K562 (cell line): ENCODE measurements around the gene FBN1. TPM values are rescaled to one million over a fixed set of nuclear protein-coding genes. Genes with fewer than 3 reads are reported as not detected.

ENCODE experiments used
- ATAC-seq: fragments of 200-7000 bp; cut with Tn5 transposase; 3 replicates; pipeline ENCODE4 v1.9.1; 2020; ENCODE audit warnings: moderate library complexity
- BruUV-seq: library from RNA; stranded (reverse); fragments of 400-500 nt; replicated peaks from 2 replicates; lab custom pipeline; 2021; lab: Mats Ljungman, UMichigan
- CTCF ChIA-PET: fragments of 300-600 bp; formaldehyde crosslinking; extraction: SDS; loops from one replicate; lab custom pipeline; 2021; ENCODE audit warnings: low intra/inter-chr PET ratio; lab: Yijun Ruan, JAX
- POLR2A ChIA-PET: fragments of 300-600, 350-650 bp; sonication (Branson Sonifier 250); formaldehyde crosslinking; extraction: SDS; loops from one replicate; lab custom pipeline; 2021; ENCODE audit warnings: antibody characterized with exemption, inconsistent platforms; lab: Yijun Ruan, JAX
- DNase-seq, 4 experiments: peaks; one replicate each; pipeline versions ENCODE4 v3.0.0 to v3.0.0-alpha.2; 2011 to 2018; ENCODE audit warnings: low spot score in 3 of 4, mixed read lengths in 3 of 4; ENCODE audit errors: extremely low read depth in 1 of 4
- FAIRE-seq: peaks from 2 replicates; lab custom pipeline; 2011; peaks lifted over from hg19 to GRCh38; lab: Jason Lieb, UNC
- H2AFZ ChIP-seq: 2 replicates; pipeline ENCODE4 v1.6.0; 2011; ENCODE audit warnings: low read depth, low read length, control low read depth, inconsistent platforms
- H3K27ac ChIP-seq: fragments of 200-600 bp; 3 replicates; pipeline ENCODE4 v1.8.0; 2011; ENCODE audit warnings: low read depth, mild to moderate bottlenecking, control low read depth, inconsistent platforms, low read length, moderate library complexity, mixed read lengths; ENCODE audit errors: extremely low read depth
- H3K27me3 ChIP-seq, 2 experiments: fragments of 300-600 bp in 1 of 2; 2 replicates in 1 of 2; 3 replicates in 1 of 2; pipeline versions ENCODE4 v1.6.0 to v1.8.0; 2011; ENCODE audit warnings: inconsistent platforms in 2 of 2, low read length in 2 of 2, mild to moderate bottlenecking in 1 of 2, mixed read lengths in 1 of 2, moderate library complexity in 1 of 2; ENCODE audit not compliant: control insufficient read depth in 2 of 2, insufficient read depth in 2 of 2
- H3K36me3 ChIP-seq: fragments of 300-600 bp; 3 replicates; pipeline ENCODE4 v1.8.0; 2011; ENCODE audit warnings: mild to moderate bottlenecking, low read length, inconsistent platforms; ENCODE audit not compliant: control insufficient read depth, insufficient read depth
- H3K4me1 ChIP-seq, 2 experiments: fragments of 200-600 bp in 1 of 2; replicated peaks in 1 of 2; 2 replicates in 1 of 2; 3 replicates in 1 of 2; pipeline versions ENCODE4 v1.5.1 to v1.8.0; 2011; ENCODE audit warnings: inconsistent platforms in 2 of 2, low read length in 2 of 2, mild to moderate bottlenecking in 1 of 2, mixed read lengths in 1 of 2, moderate library complexity in 1 of 2; ENCODE audit not compliant: control insufficient read depth in 2 of 2, insufficient read depth in 2 of 2
- H3K4me2 ChIP-seq: 2 replicates; pipeline ENCODE4 v1.6.1; 2011; ENCODE audit warnings: low read length, control low read depth, inconsistent platforms, mixed read lengths; ENCODE audit not compliant: insufficient read depth
- H3K4me3 ChIP-seq: fragments of 200-600 bp; sonication (generic), shearing (Covaris generic); 2 replicates; pipeline ENCODE4 v1.5.1; 2016; ENCODE audit warnings: control low read depth, inconsistent platforms
- H3K79me2 ChIP-seq: fragments of 200-600 bp; 3 replicates; pipeline ENCODE4 v1.8.0; 2011; ENCODE audit warnings: low read length, inconsistent platforms; ENCODE audit not compliant: control insufficient read depth, insufficient read depth
- H3K9ac ChIP-seq, 2 experiments: 2 replicates each; pipeline versions ENCODE4 v1.6.0 to v1.6.1; 2011; ENCODE audit warnings: low read depth in 2 of 2, low read length in 2 of 2, control low read depth in 1 of 2, inconsistent platforms in 1 of 2, mild to moderate bottlenecking in 1 of 2, mixed read lengths in 1 of 2; ENCODE audit not compliant: insufficient read depth in 1 of 2
- H3K9me1 ChIP-seq: one replicate; pipeline ENCODE4 v1.6.0; 2011; ENCODE audit warnings: inconsistent platforms, mild to moderate bottlenecking, low read length, moderate library complexity; ENCODE audit not compliant: control insufficient read depth, insufficient read depth
- H3K9me3 ChIP-seq: replicated peaks from 2 replicates; pipeline ENCODE4 v1.5.1; 2011; ENCODE audit warnings: low read depth, low read length, inconsistent platforms; ENCODE audit not compliant: control insufficient read depth, insufficient read depth
- H4K20me1 ChIP-seq: replicated peaks from 2 replicates; pipeline ENCODE4 v1.6.1; 2011; ENCODE audit warnings: low read length, inconsistent platforms, mixed read lengths; ENCODE audit not compliant: control insufficient read depth, insufficient read depth
- C11orf30 ChIP-seq: fragments of 450-650 bp; IDR thresholded peaks from 2 replicates; pipeline ENCODE4 v1.6.1; 2016; ENCODE audit warnings: low read depth, mild to moderate bottlenecking
- ERF ChIP-seq: fragments of 450-650 bp; formaldehyde crosslinking; IDR thresholded peaks from 2 replicates; pipeline ENCODE4 v1.4.0; 2020; ENCODE audit warnings: mild to moderate bottlenecking, mixed read lengths
- HMG20B ChIP-seq: fragments of 250-450 bp; sonication (Bioruptor Pico); IDR thresholded peaks from 2 replicates; pipeline ENCODE4 v1.5.0; 2021; ENCODE audit warnings: mild to moderate bottlenecking
- KHSRP ChIP-seq: fragments of 450-650 bp; IDR thresholded peaks from 2 replicates; pipeline ENCODE4 v1.6.1; 2017
- PTTG1 ChIP-seq: fragments of 450-650 bp; IDR thresholded peaks from 2 replicates; pipeline ENCODE4 v1.6.1; 2016; ENCODE audit warnings: low read depth, mild to moderate bottlenecking, missing genetic modification characterization, missing compliant biosample characterization
- SAP30 ChIP-seq: fragments of 200-600 bp; sonication (generic); IDR thresholded peaks from 2 replicates; pipeline ENCODE4 v1.6.1; 2012; ENCODE audit warnings: borderline replicate concordance, low read depth, mild to moderate bottlenecking, moderate library complexity, low read length, control low read depth, inconsistent platforms; ENCODE audit not compliant: insufficient read depth, poor library complexity, severe bottlenecking
- WGBS: fragments of 100-300 bp; shearing (Covaris generic); methylation state at CpG from one replicate; pipeline ENCODE4 v1.1.6; 2016; ENCODE audit warnings: low coverage, mixed read lengths; ENCODE audit not compliant: insufficient coverage; ENCODE audit errors: missing lambda C conversion rate; 5-methylcytosine and 5-hydroxymethylcytosine counted together
- in situ Hi-C: fragments of 300-500 bp; cut with MboI; formaldehyde crosslinking; loops from 4 replicates; pipeline ENCODE4 v1.15.0; 2018; ENCODE audit warnings: inconsistent platforms, mixed read lengths
- intact Hi-C: fragments of 100-400 bp; cut with micrococcal nuclease; formaldehyde crosslinking; loops from 2 replicates; pipeline ENCODE4 v1.14.2; 2022
- polyA plus RNA-seq, 8 experiments: library from polyadenylated mRNA; depleted of rRNA in 4 of 8; stranded (reverse) in 5 of 8; unstranded in 3 of 8; fragments of >200 nt; fragmentation: Nextera tagmentation in 2 of 8; fragmentation: Illumina TruSeq in 1 of 8; extraction: Ambion mirVana in 2 of 8; extraction: Trizol in 1 of 8; gene quantifications; 2 replicates each; pipeline versions ENCODE4 v1.2.1 to v1.2.3, GENCODE V29; 2011 to 2014; ENCODE audit warnings: inconsistent platforms in 1 of 8, missing spikeins in 1 of 8
- total RNA-seq, 7 experiments: library from RNA; depleted of rRNA in 6 of 7; stranded (reverse); fragments of >200 nt in 6 of 7; fragmentation: Illumina TruSeq in 2 of 7; extraction: Trizol in 2 of 7; gene quantifications; 2 replicates each; pipeline versions ENCODE4 v1.2.1 to v1.2.3, GENCODE V29; 2011 to 2021; ENCODE audit warnings: low replicate concordance in 1 of 7
- TF ChIP-seq, protein P1 (sequence below): fragments of 450-650 bp; IDR thresholded peaks from 2 replicates; pipeline ENCODE4 v1.6.1; 2017; ENCODE audit warnings: antibody characterized with exemption, mild to moderate bottlenecking
- TF ChIP-seq, protein P2 (sequence below): sonication (generic); formaldehyde crosslinking; IDR thresholded peaks from 2 replicates; pipeline ENCODE4 v1.5.0; 2020; ENCODE audit warnings: missing genetic modification reagents
- TF ChIP-seq, protein P3 (sequence below): sonication (generic); formaldehyde crosslinking; IDR thresholded peaks from 2 replicates; pipeline ENCODE4 v1.8.1; 2022; ENCODE audit warnings: missing genetic modification reagents
- TF ChIP-seq, protein P4 (sequence below): sonication (generic); formaldehyde crosslinking; IDR thresholded peaks from 2 replicates; pipeline ENCODE4 v1.9.0; 2022; ENCODE audit warnings: mild to moderate bottlenecking, missing genetic modification reagents
- TF ChIP-seq, protein P5 (sequence below): fragments of 250-450 bp; sonication (Bioruptor Pico); IDR thresholded peaks from 2 replicates; pipeline ENCODE4 v1.8.0; 2021; ENCODE audit warnings: borderline replicate concordance, mild to moderate bottlenecking, moderate library complexity; ENCODE audit not compliant: poor library complexity, severe bottlenecking

FBN1 gene
- total and polyA plus RNA-seq, 9 of the 15 experiments (the other 6 are each of a cell fraction or from before 2014, with no cell fraction given): 0.15 to 1.2 (median 0.60) TPM

DNA sequence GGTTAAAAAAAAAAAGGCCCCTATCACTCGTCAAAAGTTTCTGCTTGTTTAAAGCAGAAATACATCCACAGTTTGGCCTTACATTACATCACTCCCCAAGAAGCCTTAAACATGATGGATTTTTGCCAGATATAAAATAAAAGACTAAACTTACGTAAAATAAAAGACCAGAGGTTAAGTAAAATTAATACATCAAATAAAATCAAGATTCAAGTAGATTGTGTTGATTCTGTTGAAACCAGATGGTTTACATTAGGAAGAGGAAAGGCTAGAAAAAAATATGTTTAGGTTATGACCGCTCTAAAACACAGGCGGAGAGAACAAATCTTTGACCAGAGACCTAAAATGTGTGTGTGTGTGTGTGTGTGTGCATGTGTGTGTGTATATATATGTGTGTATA is 210.2 kb downstream of the FBN1 start (continued):
- TF ChIP-seq, protein P1, sequence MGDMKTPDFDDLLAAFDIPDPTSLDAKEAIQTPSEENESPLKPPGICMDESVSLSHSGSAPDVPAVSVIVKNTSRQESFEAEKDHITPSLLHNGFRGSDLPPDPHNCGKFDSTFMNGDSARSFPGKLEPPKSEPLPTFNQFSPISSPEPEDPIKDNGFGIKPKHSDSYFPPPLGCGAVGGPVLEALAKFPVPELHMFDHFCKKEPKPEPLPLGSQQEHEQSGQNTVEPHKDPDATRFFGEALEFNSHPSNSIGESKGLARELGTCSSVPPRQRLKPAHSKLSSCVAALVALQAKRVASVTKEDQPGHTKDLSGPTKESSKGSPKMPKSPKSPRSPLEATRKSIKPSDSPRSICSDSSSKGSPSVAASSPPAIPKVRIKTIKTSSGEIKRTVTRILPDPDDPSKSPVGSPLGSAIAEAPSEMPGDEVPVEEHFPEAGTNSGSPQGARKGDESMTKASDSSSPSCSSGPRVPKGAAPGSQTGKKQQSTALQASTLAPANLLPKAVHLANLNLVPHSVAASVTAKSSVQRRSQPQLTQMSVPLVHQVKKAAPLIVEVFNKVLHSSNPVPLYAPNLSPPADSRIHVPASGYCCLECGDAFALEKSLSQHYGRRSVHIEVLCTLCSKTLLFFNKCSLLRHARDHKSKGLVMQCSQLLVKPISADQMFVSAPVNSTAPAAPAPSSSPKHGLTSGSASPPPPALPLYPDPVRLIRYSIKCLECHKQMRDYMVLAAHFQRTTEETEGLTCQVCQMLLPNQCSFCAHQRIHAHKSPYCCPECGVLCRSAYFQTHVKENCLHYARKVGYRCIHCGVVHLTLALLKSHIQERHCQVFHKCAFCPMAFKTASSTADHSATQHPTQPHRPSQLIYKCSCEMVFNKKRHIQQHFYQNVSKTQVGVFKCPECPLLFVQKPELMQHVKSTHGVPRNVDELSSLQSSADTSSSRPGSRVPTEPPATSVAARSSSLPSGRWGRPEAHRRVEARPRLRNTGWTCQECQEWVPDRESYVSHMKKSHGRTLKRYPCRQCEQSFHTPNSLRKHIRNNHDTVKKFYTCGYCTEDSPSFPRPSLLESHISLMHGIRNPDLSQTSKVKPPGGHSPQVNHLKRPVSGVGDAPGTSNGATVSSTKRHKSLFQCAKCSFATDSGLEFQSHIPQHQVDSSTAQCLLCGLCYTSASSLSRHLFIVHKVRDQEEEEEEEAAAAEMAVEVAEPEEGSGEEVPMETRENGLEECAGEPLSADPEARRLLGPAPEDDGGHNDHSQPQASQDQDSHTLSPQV: no peak
- no peak for TF ChIP-seq PTTG1 (tag)

DNA sequence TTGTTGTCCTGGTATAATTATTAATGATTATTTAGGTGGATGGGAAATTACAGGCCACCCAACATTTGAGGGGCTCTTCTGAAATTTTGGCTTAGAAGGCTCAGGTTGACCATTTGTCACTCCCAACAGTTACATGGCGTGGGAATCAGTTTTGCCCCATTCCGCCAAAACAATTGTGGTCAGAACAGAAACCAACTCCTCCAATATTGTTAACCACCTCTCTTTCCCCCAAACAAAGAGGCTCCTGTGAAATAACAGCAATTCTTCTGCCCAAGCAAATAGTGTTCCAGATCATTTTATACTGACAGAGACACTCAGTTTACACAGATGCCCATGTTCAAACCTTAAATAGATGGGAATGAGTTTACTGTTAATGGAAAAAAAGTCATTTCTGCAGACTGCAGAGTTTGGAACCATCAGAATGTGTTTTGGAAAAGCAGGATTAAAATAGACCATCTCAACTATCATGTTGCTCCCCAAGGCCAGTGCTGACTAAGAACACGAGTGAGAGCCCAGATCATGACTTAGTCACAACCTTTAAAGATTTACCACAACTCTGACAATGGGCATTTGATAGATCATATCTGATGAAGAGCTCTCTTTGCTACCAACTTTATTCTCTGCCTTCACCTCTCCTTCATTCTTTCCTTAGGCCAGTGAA is 212.2 kb downstream of the FBN1 start:
- CTCF ChIA-PET: no interaction called here
- no peak overlapping the region for H3K4me3 ChIP-seq
- in situ Hi-C loops: no loop called here

More for the DNA sequence above, 212.2 kb downstream of the FBN1 start:
- no peak for TF ChIP-seq ERF (CRISPR knock-in tag)
- no peak for TF ChIP-seq C11orf30
- TF ChIP-seq, protein P2, sequence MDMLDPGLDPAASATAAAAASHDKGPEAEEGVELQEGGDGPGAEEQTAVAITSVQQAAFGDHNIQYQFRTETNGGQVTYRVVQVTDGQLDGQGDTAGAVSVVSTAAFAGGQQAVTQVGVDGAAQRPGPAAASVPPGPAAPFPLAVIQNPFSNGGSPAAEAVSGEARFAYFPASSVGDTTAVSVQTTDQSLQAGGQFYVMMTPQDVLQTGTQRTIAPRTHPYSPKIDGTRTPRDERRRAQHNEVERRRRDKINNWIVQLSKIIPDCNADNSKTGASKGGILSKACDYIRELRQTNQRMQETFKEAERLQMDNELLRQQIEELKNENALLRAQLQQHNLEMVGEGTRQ (CRISPR knock-in tag): no peak
- TF ChIP-seq, protein P3, sequence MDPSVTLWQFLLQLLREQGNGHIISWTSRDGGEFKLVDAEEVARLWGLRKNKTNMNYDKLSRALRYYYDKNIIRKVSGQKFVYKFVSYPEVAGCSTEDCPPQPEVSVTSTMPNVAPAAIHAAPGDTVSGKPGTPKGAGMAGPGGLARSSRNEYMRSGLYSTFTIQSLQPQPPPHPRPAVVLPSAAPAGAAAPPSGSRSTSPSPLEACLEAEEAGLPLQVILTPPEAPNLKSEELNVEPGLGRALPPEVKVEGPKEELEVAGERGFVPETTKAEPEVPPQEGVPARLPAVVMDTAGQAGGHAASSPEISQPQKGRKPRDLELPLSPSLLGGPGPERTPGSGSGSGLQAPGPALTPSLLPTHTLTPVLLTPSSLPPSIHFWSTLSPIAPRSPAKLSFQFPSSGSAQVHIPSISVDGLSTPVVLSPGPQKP: no peak
- TF ChIP-seq KHSRP: no peak
- TF ChIP-seq, protein P4, sequence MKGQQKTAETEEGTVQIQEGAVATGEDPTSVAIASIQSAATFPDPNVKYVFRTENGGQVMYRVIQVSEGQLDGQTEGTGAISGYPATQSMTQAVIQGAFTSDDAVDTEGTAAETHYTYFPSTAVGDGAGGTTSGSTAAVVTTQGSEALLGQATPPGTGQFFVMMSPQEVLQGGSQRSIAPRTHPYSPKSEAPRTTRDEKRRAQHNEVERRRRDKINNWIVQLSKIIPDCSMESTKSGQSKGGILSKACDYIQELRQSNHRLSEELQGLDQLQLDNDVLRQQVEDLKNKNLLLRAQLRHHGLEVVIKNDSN (CRISPR knock-in tag): no peak
- TF ChIP-seq, protein P5, sequence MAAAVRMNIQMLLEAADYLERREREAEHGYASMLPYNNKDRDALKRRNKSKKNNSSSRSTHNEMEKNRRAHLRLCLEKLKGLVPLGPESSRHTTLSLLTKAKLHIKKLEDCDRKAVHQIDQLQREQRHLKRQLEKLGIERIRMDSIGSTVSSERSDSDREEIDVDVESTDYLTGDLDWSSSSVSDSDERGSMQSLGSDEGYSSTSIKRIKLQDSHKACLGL (CRISPR knock-in tag): no peak
- no peak for TF ChIP-seq SAP30
- TF ChIP-seq HMG20B (CRISPR knock-in tag): no peak
- no peaks in the 10 kb centered on the region for H3K79me2 ChIP-seq
- WGBS: 6% methylated on average over 3 of the region's 3 CpGs
- H2AFZ ChIP-seq: no peak overlapping the region
- no TSS peak for BruUV-seq
- FAIRE-seq: no peak
- no peaks in the 10 kb centered on the region for H4K20me1 ChIP-seq
- DNase-seq: no peak
- intact Hi-C loops: no loop called here
- no peaks in the 10 kb centered on the region for H3K36me3 ChIP-seq
- H3K27ac ChIP-seq: no peak overlapping the region
- no peaks in the 10 kb centered on the region for H3K9me1 ChIP-seq
- no peaks in the 10 kb centered on the region for H3K27me3 ChIP-seq
- H3K4me2 ChIP-seq: no peak overlapping the region
- ATAC-seq: no peak
- H3K9ac ChIP-seq: no peak overlapping the region
- POLR2A ChIA-PET: interaction anchor here (0.6 kb wide), 1 partner anchor 71 kb away, joined by 3 read pairs; no protein-coding TSS in a partner anchor
- H3K9me3 ChIP-seq: no peaks in the 10 kb centered on the region
- no peaks in the 10 kb centered on the region for H3K4me1 ChIP-seq
